Neural cell (in vitro differentiated cells): ENCODE measurements around the gene SLC35B4.

ENCODE experiments used
- CTCF ChIP-seq: fragments of 450-650 bp; IDR thresholded peaks from 2 replicates; pipeline ENCODE4 v1.5.1; 2014; ENCODE audit warnings: antibody characterized with exemption, mild to moderate bottlenecking, moderate library complexity; ENCODE audit not compliant: poor library complexity, severe bottlenecking
- EP300 ChIP-seq: fragments of 450-650 bp; conservative IDR thresholded peaks from 2 replicates; pipeline ENCODE4 v1.6.1; 2014; ENCODE audit warnings: antibody characterized with exemption, mild to moderate bottlenecking, moderate library complexity; ENCODE audit not compliant: poor library complexity, severe bottlenecking
- EZH2 ChIP-seq: fragments of 200-600, 300-800 bp; shearing (Covaris generic), sonication (generic); IDR thresholded peaks from 2 replicates; pipeline ENCODE4 v1.6.1; 2014; ENCODE audit warnings: antibody characterized with exemption, low read length, borderline replicate concordance, mild to moderate bottlenecking; ENCODE audit not compliant: insufficient read depth, poor library complexity, severe bottlenecking
- MXI1 ChIP-seq: fragments of 450-650 bp; conservative IDR thresholded peaks from 2 replicates; pipeline ENCODE4 v1.6.1; 2014; ENCODE audit warnings: antibody characterized with exemption, mild to moderate bottlenecking; ENCODE audit not compliant: poor library complexity, severe bottlenecking
- POLR2AphosphoS5 ChIP-seq: IDR thresholded peaks from 2 replicates; pipeline ENCODE4 v1.6.1; 2012
- RAD21 ChIP-seq: fragments of 450-650 bp; conservative IDR thresholded peaks from 2 replicates; pipeline ENCODE4 v1.6.1; 2014; ENCODE audit warnings: antibody characterized with exemption, mild to moderate bottlenecking, moderate library complexity
- TAF1 ChIP-seq: IDR thresholded peaks from 2 replicates; pipeline ENCODE4 v1.6.1; 2012; ENCODE audit warnings: low read depth
- TF ChIP-seq, protein P1 (sequence below): IDR thresholded peaks from 2 replicates; pipeline ENCODE4 v1.6.1; 2012; ENCODE audit warnings: borderline replicate concordance

DNA sequence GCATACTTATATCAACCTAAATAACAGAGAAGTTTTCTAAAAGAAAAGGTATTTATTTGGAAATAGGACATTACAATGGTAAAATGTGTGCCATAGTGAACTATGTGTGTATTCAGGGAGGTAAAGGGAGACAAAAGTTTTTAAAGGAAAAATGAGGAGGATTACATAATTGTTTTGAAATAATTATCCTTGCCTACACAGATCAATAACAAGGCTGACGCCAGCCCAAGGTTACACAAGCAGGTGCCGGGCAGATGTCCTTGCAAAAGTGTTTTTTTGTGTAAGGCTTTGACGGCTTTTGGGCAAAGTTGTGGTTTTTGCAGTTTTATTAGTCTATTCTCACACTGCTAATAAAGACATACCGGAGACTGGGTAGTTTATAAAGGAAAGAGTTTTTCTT lies 22.7 kb upstream of the SLC35B4 start:
- no peak for TF ChIP-seq POLR2AphosphoS5
- no peak for TF ChIP-seq RAD21
- no peak for TF ChIP-seq EZH2
- no peak for TF ChIP-seq CTCF
- TF ChIP-seq TAF1, result no peak
- TF ChIP-seq, protein P1, sequence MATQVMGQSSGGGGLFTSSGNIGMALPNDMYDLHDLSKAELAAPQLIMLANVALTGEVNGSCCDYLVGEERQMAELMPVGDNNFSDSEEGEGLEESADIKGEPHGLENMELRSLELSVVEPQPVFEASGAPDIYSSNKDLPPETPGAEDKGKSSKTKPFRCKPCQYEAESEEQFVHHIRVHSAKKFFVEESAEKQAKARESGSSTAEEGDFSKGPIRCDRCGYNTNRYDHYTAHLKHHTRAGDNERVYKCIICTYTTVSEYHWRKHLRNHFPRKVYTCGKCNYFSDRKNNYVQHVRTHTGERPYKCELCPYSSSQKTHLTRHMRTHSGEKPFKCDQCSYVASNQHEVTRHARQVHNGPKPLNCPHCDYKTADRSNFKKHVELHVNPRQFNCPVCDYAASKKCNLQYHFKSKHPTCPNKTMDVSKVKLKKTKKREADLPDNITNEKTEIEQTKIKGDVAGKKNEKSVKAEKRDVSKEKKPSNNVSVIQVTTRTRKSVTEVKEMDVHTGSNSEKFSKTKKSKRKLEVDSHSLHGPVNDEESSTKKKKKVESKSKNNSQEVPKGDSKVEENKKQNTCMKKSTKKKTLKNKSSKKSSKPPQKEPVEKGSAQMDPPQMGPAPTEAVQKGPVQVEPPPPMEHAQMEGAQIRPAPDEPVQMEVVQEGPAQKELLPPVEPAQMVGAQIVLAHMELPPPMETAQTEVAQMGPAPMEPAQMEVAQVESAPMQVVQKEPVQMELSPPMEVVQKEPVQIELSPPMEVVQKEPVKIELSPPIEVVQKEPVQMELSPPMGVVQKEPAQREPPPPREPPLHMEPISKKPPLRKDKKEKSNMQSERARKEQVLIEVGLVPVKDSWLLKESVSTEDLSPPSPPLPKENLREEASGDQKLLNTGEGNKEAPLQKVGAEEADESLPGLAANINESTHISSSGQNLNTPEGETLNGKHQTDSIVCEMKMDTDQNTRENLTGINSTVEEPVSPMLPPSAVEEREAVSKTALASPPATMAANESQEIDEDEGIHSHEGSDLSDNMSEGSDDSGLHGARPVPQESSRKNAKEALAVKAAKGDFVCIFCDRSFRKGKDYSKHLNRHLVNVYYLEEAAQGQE, result no peak
- TF ChIP-seq EP300, result no peak
- TF ChIP-seq MXI1, result no peak
